Measurements from ENCODE around the gene CNTNAP5. TPM values are rescaled to one million over a fixed set of nuclear protein-coding genes. Genes with fewer than 3 reads are reported as not detected.

CNTNAP5 gene
- total RNA-seq, 1 donor, result not detected

- Histone ChIP-seq H3K27me3 (ENCODE audit: insufficient read depth, low read length) (no peaks in the 10 kb centered on the region), H3K4me3 (ENCODE audit: low read length) (no peak overlapping the region), H3K9me3 (ENCODE audit: low read depth, low read length) (no peaks in the 10 kb centered on the region), H3K4me1 (ENCODE audit: insufficient read depth, low read length) (no peaks in the 10 kb centered on the region)
Measured at GRCh38 chr2:124804014-124804940, 779.2 kb downstream of the CNTNAP5 start.

- Histone ChIP-seq H3K27me3 (ENCODE audit: insufficient read depth, low read length) (no peaks in the 10 kb centered on the region), H3K9me3 (ENCODE audit: low read depth, low read length) (no peaks in the 10 kb centered on the region), H3K4me3 (ENCODE audit: low read length) (no peak overlapping the region), H3K4me1 (ENCODE audit: insufficient read depth, low read length) (no peaks in the 10 kb centered on the region)
Measured at GRCh38 chr2:124805060-124805459, 780.0 kb downstream of the CNTNAP5 start.

DNA sequence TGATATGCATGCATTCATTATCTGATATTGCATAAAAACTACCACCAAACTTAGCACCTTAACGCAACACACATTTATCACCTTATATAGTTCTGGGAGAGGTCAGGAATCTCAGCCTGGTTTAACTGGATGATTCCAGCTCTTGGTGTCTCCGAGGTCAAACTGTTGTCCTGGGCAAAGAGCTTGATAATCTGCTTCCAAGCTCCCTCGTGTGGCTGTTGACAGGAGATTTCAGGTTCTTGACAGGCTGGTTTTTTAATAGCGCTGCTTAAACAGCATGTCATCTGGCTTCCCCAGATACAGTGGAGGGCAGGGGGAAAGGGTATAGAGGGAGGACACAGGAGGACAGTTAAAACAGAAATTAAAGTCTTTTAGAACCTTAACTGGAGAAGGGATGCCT, 785.0 kb downstream of the CNTNAP5 start:
- H3K27me3 ChIP-seq (ENCODE audit: insufficient read depth, low read length), result no peaks in the 10 kb centered on the region
- no peaks in the 10 kb centered on the region for H3K4me1 ChIP-seq (ENCODE audit: insufficient read depth, low read length)
- no peak overlapping the region for H3K4me3 ChIP-seq (ENCODE audit: low read length)
- H3K9me3 ChIP-seq (ENCODE audit: low read depth, low read length), result no peaks in the 10 kb centered on the region

GRCh38 chr2:124814968-124815745, 790.1 kb downstream of the CNTNAP5 start:
- no peaks in the 10 kb centered on the region for H3K4me1 ChIP-seq (ENCODE audit: insufficient read depth, low read length)
- H3K4me3 ChIP-seq (ENCODE audit: low read length), result no peak overlapping the region
- H3K27me3 ChIP-seq (ENCODE audit: insufficient read depth, low read length), result no peaks in the 10 kb centered on the region
- H3K9me3 ChIP-seq (ENCODE audit: low read depth, low read length), result no peaks in the 10 kb centered on the region

- Histone ChIP-seq H3K27me3 (ENCODE audit: insufficient read depth, low read length) (no peaks in the 10 kb centered on the region), H3K9me3 (ENCODE audit: low read depth, low read length) (no peaks in the 10 kb centered on the region), H3K4me3 (ENCODE audit: low read length) (no peak overlapping the region), H3K4me1 (ENCODE audit: insufficient read depth, low read length) (no peaks in the 10 kb centered on the region)
Measured at GRCh38 chr2:124816007-124816406, 790.9 kb downstream of the CNTNAP5 start.

- Histone ChIP-seq H3K4me3 (ENCODE audit: low read length) (no peak overlapping the region), H3K27me3 (ENCODE audit: insufficient read depth, low read length) (no peaks in the 10 kb centered on the region), H3K9me3 (ENCODE audit: low read depth, low read length) (no peaks in the 10 kb centered on the region), H3K4me1 (ENCODE audit: insufficient read depth, low read length) (no peaks in the 10 kb centered on the region)
Measured at GRCh38 chr2:124822516-124822915, 797.4 kb downstream of the CNTNAP5 start.

GRCh38 chr2:124824441-124824840, 799.4 kb downstream of the CNTNAP5 start:
- Histone ChIP-seq H3K4me1 (ENCODE audit: insufficient read depth, low read length) (no peaks in the 10 kb centered on the region), H3K9me3 (ENCODE audit: low read depth, low read length) (no peaks in the 10 kb centered on the region), H3K27me3 (ENCODE audit: insufficient read depth, low read length) (no peaks in the 10 kb centered on the region), H3K4me3 (ENCODE audit: low read length) (no peak overlapping the region)

GRCh38 chr2:124832521-124832920, 807.4 kb downstream of the CNTNAP5 start:
- no peaks in the 10 kb centered on the region for H3K4me1 ChIP-seq (ENCODE audit: insufficient read depth, low read length)
- no peaks in the 10 kb centered on the region for H3K27me3 ChIP-seq (ENCODE audit: insufficient read depth, low read length)
- no peak overlapping the region for H3K4me3 ChIP-seq (ENCODE audit: low read length)
- H3K9me3 ChIP-seq (ENCODE audit: low read depth, low read length), result no peaks in the 10 kb centered on the region

DNA sequence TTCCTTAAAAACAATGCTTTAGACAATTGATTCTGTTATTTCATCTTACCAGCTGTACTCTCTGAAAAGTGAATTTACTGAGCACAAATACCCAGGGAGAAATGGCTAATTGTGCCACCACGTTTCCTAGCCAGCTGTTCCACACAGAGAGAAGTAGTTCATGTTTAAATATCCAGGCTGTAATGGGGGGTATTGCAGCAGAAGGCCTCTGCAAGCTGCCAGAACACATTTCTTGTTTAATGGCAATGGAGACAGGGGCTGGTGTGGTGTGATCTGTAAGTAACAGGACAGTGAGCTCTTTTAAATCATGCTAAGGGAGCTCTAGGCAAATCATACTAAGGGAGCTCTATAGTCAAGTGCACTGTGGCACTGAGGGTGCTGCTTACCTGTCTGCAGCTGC, 809.2 kb downstream of the CNTNAP5 start:
- Histone ChIP-seq H3K27me3 (ENCODE audit: insufficient read depth, low read length) (no peaks in the 10 kb centered on the region), H3K4me1 (ENCODE audit: insufficient read depth, low read length) (no peaks in the 10 kb centered on the region), H3K4me3 (ENCODE audit: low read length) (no peak overlapping the region), H3K9me3 (ENCODE audit: low read depth, low read length) (no peaks in the 10 kb centered on the region)

- Histone ChIP-seq H3K9me3 (ENCODE audit: low read depth, low read length) (no peaks in the 10 kb centered on the region), H3K4me1 (ENCODE audit: insufficient read depth, low read length) (no peaks in the 10 kb centered on the region), H3K27me3 (ENCODE audit: insufficient read depth, low read length) (no peaks in the 10 kb centered on the region), H3K4me3 (ENCODE audit: low read length) (no peak overlapping the region)
Measured at GRCh38 chr2:124835331-124835730, 810.2 kb downstream of the CNTNAP5 start.

GRCh38 chr2:124836416-124836815, 811.3 kb downstream of the CNTNAP5 start:
- H3K27me3 ChIP-seq (ENCODE audit: insufficient read depth, low read length), result no peaks in the 10 kb centered on the region
- H3K9me3 ChIP-seq (ENCODE audit: low read depth, low read length), result no peaks in the 10 kb centered on the region
- H3K4me3 ChIP-seq (ENCODE audit: low read length), result no peak overlapping the region
- H3K4me1 ChIP-seq (ENCODE audit: insufficient read depth, low read length), result no peaks in the 10 kb centered on the region

DNA sequence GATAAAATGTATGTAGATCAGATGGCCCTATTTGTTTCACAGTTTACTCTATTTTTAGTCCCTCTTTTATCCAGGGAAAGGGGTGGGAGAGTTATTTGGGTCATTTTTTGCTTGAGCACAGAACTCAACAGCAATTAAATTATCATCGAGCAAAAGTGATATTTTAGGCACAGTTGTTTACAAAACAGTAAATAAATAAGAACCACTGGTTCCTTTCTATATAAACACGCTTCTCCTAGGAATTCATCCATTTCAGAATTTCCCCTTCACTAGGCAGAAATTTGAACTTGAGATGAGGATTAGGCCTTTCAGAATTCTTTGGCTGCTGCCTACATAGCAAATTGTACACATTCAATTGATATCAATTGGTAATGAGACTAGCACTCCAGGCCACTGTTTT, 812.4 kb downstream of the CNTNAP5 start:
- Histone ChIP-seq H3K27me3 (ENCODE audit: insufficient read depth, low read length) (no peaks in the 10 kb centered on the region), H3K4me1 (ENCODE audit: insufficient read depth, low read length) (no peaks in the 10 kb centered on the region), H3K9me3 (ENCODE audit: low read depth, low read length) (no peaks in the 10 kb centered on the region), H3K4me3 (ENCODE audit: low read length) (no peak overlapping the region)

GRCh38 chr2:124838406-124838805, 813.3 kb downstream of the CNTNAP5 start:
- Histone ChIP-seq H3K4me1 (ENCODE audit: insufficient read depth, low read length) (no peaks in the 10 kb centered on the region), H3K9me3 (ENCODE audit: low read depth, low read length) (no peaks in the 10 kb centered on the region), H3K27me3 (ENCODE audit: insufficient read depth, low read length) (no peaks in the 10 kb centered on the region), H3K4me3 (ENCODE audit: low read length) (no peak overlapping the region)

GRCh38 chr2:124867247-124867646, 842.2 kb downstream of the CNTNAP5 start:
- Histone ChIP-seq H3K4me3 (ENCODE audit: low read length) (no peak overlapping the region), H3K9me3 (ENCODE audit: low read depth, low read length) (no peaks in the 10 kb centered on the region), H3K27me3 (ENCODE audit: insufficient read depth, low read length) (no peaks in the 10 kb centered on the region), H3K4me1 (ENCODE audit: insufficient read depth, low read length) (no peaks in the 10 kb centered on the region)

DNA sequence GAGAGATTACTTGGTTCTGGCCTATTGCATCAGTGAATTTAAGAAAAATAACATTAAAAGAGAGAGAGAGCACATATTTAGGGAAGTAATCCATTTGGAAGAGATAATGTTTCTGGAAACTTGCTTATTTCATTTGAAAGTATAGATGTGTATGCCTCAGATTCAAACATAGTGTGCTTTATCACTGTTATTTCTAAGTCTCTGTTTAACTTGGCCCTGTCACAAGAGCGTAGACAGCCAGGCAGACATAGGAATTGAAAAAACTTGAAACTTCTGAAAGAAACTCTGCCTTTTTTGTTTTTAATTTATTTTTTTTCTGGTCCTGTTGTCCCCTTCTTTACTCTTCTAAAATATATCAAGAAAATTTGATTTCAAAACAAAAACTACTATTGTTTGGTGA, 849.1 kb downstream of the CNTNAP5 start:
- H3K9me3 ChIP-seq (ENCODE audit: low read depth, low read length), result no peaks in the 10 kb centered on the region
- H3K27me3 ChIP-seq (ENCODE audit: insufficient read depth, low read length), result no peaks in the 10 kb centered on the region
- no peak overlapping the region for H3K4me3 ChIP-seq (ENCODE audit: low read length)
- no peaks in the 10 kb centered on the region for H3K4me1 ChIP-seq (ENCODE audit: insufficient read depth, low read length)
